HG02885 (cell line): ENCODE data around the gene RASGRP3.

Experiments
- ATAC-seq: cut with Tn5 transposase; IDR thresholded peaks from one replicate; pipeline ENCODE4 v1.9.1; 2021; ENCODE audit warnings: mild to moderate bottlenecking; ENCODE audit not compliant: unreplicated experiment, poor library complexity

Gene RASGRP3

DNA sequence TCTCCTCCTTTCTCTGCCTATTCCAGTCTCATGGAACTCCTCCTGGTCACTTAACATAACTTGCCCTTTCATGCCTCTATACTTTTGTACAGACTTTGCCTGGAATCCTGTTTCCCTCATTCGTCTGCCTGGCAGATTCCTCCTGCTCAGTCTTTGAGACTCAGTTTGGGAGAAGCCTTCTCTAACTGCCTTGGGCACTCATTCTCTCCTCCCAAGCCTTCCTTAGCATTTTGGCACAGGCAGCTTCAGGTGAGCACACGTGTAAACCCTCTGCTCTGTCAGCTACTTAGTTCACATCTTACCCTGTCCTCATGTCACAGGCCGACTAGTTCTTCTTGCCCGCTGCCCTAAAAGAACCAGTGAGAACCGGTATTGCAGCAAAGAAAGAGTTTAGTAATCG, 128.6 kb downstream of the RASGRP3 start:
- no peak for ATAC-seq

DNA sequence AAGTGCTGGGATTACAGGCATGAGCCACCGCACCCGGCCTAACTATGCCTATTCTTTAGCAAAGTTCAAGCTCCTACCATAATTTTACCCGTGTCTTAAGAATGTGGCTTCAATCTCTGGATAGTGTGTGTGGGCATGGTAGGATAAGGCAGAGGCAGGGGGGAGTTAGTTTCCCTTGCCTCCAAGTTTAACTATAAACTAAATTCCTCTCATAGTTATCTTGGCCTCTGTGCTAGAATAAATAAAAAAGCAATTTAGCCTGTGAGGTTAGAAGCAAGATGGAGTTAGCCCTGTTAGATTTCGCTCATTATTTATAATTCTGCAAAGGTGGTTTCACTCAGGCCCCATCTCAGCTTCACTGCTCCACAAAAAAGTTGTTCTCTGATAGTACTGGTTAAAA, 129.7 kb downstream of the RASGRP3 start:
- ATAC-seq, result no peak

DNA sequence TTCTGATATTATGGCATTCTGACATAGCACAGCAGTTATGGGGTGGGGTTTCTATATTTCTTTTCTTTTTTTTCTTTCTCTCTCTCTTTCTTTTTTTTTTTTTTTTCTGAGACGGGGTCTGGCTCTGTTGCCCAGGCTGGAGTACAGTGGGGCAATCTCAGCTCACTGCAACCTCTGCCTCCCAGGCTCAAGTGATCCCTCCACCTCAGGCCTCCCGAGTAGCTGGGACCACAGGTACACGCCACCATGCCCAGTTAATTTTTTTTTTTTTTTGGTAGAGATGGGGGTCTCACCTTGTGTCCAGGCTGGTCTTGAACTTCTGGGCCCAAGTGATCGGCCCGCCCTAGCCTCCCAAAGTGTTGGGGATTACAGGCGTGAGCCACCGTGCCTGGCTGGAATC, 130.2 kb downstream of the RASGRP3 start:
- no peak for ATAC-seq

DNA sequence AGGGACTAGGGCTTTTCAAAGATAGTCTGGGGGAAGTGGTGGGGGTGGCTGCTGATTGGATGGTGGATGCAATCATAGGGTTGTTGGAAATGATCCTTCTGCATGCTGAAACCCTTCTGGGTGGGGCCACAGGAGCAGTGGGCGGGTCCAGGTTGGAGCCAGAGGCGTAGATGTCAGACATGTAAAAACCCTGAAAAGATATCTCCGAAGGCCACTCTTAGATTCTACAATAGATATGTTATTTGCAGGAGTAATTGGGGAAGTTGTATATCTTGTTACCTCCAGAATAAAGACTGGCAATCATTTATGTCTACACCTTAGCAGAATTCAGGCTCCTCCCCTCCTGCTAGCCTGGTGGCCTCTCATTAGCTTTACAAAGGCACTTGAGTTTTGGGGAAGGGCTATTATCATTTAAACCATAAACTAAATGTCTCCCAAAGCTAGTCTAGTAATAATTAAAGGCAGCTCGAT, 130.8 kb downstream of the RASGRP3 start:
- ATAC-seq, result no peak

DNA sequence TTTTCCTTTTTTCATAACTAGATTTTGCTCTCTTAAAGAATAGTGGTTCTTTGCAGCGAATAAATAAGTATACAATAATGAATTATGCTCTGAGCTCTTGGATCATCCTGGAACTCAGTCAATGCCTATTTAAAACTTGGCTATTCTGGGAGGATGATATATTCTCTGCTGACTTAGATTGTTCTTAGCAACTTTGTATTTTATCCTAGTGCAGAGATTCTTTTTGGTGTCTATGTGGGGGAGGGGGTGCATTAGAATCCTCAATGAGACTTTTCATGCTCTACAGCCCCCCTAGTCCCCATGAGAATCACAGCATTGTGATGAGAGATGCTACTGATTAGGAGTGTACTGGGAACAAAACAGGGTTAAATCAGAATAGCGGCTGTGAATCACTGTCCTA, 131.5 kb downstream of the RASGRP3 start:
- no peak for ATAC-seq

DNA sequence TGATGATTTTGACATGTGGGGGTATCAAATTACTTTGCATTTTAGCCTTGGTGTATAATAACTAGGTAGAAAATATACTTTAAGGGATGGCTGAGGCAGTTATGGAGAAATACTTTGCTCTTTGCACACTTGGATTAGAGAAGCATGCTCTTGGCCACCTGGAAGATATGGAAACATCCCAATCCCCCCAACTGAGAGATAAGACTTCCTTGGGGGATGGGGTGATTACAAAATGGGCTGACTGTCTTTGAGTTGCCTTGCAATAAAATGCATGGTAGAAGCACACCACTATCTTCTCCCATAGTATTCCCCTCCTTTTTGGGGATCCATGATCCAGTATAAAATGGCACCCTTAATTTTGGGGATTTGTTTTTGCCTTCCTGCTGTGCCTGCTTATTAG, 137.7 kb downstream of the RASGRP3 start:
- ATAC-seq, result no peak
